HFFc6 (cell line): ENCODE results near the gene PRR9. TPM values are rescaled to one million over a fixed set of nuclear protein-coding genes. Genes with fewer than 3 reads are reported as not detected.

ENCODE experiments used
- DNase-seq: peaks from one replicate; pipeline ENCODE4 v3.0.0-alpha.2; 2018
- H3K27ac Mint-ChIP-seq: 2 replicates; pipeline ENCODE4 v1.8.0; 2020; ENCODE audit warnings: mild to moderate bottlenecking, mixed read lengths
- H3K27me3 Mint-ChIP-seq: 2 replicates; pipeline ENCODE4 v1.8.0; 2021; ENCODE audit warnings: mild to moderate bottlenecking, moderate library complexity, mixed read lengths; ENCODE audit not compliant: insufficient read depth
- H3K36me3 Mint-ChIP-seq: 2 replicates; pipeline ENCODE4 v1.8.0; 2021; ENCODE audit warnings: low read depth, mixed read lengths
- H3K4me1 Mint-ChIP-seq: 2 replicates; pipeline ENCODE4 v1.8.0; 2020; ENCODE audit warnings: low read depth, mixed read lengths
- H3K4me3 Mint-ChIP-seq: 2 replicates; pipeline ENCODE4 v1.8.0; 2020; ENCODE audit warnings: mild to moderate bottlenecking, moderate library complexity, mixed read lengths
- H3K9me3 Mint-ChIP-seq: 2 replicates; pipeline ENCODE4 v1.8.0; 2020; ENCODE audit warnings: mild to moderate bottlenecking, mixed read lengths
- total RNA-seq, 6 experiments: library from RNA; stranded (reverse); fragmentation: NEBNext Ultra II Directional; extraction: Animal tissue kit (Norgen Biotek cat#: 25700); gene quantifications; 2 replicates in 1 of 6; 3 replicates in 5 of 6; pipeline ENCODE4 v1.2.3, GENCODE V29; 2021
- TF ChIP-seq, protein P1 (sequence below): fragments of 200-600 bp; sonication (generic); IDR thresholded peaks from 2 replicates; pipeline ENCODE4 v1.5.0; 2021; ENCODE audit warnings: antibody characterized with exemption, mild to moderate bottlenecking

PRR9 gene
- total RNA-seq, 6 experiments from 2014 or later = not detected

GRCh38 chr1:153190373-153190772 lies 27.0 kb upstream of the PRR9 start:
- no peak overlapping the region for H3K4me3 Mint-ChIP-seq
- 0 out of 2 replicates have a peak, but pooled peaks cover 11% of the 10 kb centered on the region for H3K9me3 Mint-ChIP-seq
- H3K4me1 Mint-ChIP-seq = no peaks in the 10 kb centered on the region
- H3K27me3 Mint-ChIP-seq = peaks cover 4% of the 10 kb centered on the region; the same call in 1 of the 2 replicates
- H3K27ac Mint-ChIP-seq = no peak overlapping the region
- no peak for DNase-seq
- no peaks in the 10 kb centered on the region for H3K36me3 Mint-ChIP-seq
- TF ChIP-seq, protein P1, sequence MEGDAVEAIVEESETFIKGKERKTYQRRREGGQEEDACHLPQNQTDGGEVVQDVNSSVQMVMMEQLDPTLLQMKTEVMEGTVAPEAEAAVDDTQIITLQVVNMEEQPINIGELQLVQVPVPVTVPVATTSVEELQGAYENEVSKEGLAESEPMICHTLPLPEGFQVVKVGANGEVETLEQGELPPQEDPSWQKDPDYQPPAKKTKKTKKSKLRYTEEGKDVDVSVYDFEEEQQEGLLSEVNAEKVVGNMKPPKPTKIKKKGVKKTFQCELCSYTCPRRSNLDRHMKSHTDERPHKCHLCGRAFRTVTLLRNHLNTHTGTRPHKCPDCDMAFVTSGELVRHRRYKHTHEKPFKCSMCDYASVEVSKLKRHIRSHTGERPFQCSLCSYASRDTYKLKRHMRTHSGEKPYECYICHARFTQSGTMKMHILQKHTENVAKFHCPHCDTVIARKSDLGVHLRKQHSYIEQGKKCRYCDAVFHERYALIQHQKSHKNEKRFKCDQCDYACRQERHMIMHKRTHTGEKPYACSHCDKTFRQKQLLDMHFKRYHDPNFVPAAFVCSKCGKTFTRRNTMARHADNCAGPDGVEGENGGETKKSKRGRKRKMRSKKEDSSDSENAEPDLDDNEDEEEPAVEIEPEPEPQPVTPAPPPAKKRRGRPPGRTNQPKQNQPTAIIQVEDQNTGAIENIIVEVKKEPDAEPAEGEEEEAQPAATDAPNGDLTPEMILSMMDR = peak; percentile 34; the same call in 1 of the 2 replicates

DNA sequence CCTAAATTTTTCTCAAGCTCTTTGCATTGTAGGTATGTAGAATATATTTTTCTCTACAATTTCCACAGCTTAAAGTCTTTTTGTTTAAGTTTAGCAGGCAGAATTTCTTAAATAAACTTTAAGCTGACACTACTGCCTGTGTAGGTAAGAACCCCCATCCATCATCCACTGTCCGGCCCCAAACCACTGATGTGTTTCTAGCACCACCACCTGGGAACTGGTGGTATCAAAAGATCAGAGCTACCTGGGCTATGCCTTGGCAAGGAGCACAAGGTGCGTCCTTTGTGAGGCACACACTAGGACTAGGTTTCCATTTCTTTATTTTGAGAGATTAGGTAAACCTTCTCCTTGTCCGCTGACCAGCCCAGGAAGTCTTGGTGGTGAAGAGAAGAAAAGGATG lies 24.7 kb upstream of the PRR9 start:
- H3K27me3 Mint-ChIP-seq = peaks cover 6% of the 10 kb centered on the region; the same call in 1 of the 2 replicates
- no peaks in the 10 kb centered on the region for H3K4me1 Mint-ChIP-seq
- H3K27ac Mint-ChIP-seq = no peak overlapping the region
- 0 out of 2 replicates have a peak, but pooled peaks cover 4% of the 10 kb centered on the region for H3K9me3 Mint-ChIP-seq
- no peak overlapping the region for H3K4me3 Mint-ChIP-seq
- H3K36me3 Mint-ChIP-seq = no peaks in the 10 kb centered on the region
- DNase-seq = no peak
- TF ChIP-seq, protein P1 = no peak

GRCh38 chr1:153194331-153195050 lies 22.9 kb upstream of the PRR9 start:
- H3K4me3 Mint-ChIP-seq = no peak overlapping the region
- TF ChIP-seq, protein P1 = no peak
- peaks cover 8% of the 10 kb centered on the region for H3K27me3 Mint-ChIP-seq
- H3K9me3 Mint-ChIP-seq = 0 out of 2 replicates have a peak, but pooled peaks cover 4% of the 10 kb centered on the region
- H3K4me1 Mint-ChIP-seq = no peaks in the 10 kb centered on the region
- H3K36me3 Mint-ChIP-seq = no peaks in the 10 kb centered on the region
- DNase-seq = no peak
- no peak overlapping the region for H3K27ac Mint-ChIP-seq

DNA sequence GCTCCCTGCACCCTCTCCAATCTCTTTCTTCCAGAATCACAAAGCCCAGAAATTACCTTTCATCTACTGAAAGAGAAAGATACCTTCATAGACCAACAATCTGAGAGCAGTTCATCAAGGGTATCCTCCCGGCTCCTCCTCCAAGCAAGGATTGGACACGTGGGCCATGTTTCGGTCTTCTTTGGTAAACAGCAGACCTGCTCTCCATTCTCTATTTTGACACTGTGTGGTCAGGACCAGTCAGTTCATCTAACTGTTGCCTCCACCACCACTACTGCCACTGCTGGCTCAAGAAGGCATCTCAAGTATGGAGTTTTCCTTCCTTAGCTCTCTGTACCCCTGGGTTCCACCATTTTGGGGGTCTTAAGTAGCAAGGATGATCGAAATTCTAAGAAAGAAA lies 22.2 kb upstream of the PRR9 start:
- Mint-ChIP-seq H3K27ac (no peak overlapping the region), H3K4me3 (no peak overlapping the region), H3K27me3 (peaks cover 8% of the 10 kb centered on the region), H3K36me3 (no peaks in the 10 kb centered on the region), H3K9me3 (0 out of 2 replicates have a peak, but pooled peaks cover 4% of the 10 kb centered on the region), H3K4me1 (no peaks in the 10 kb centered on the region)
- TF ChIP-seq, protein P1 = no peak
- DNase-seq = no peak

GRCh38 chr1:153202006-153202405 lies 15.4 kb upstream of the PRR9 start:
- TF ChIP-seq, protein P1 = no peak

More at GRCh38 chr1:153202006-153202405, 15.4 kb upstream of the PRR9 start:
- DNase-seq = no peak
- Mint-ChIP-seq H3K4me3 (no peak overlapping the region), H3K27me3 (peaks cover 10% of the 10 kb centered on the region), H3K27ac (no peak overlapping the region), H3K9me3 (no peaks in the 10 kb centered on the region), H3K36me3 (no peaks in the 10 kb centered on the region), H3K4me1 (no peaks in the 10 kb centered on the region)
